CD4-positive, alpha-beta T cell treated with Interleukin-10 for 1 hour (primary cell): ENCODE data around the gene ARHGAP21.
A peak's percentile ranks its signal among the peaks of the same experiment; 100 is the strongest.
"Not testable (repeated sequence)": the region's sequence is repeated elsewhere in the genome, so short reads cannot be mapped to it uniquely, and the experiment has no call there.

Experiments used
- DNase-seq: peaks from one replicate; pipeline ENCODE4 v3.0.0-alpha.2; 2020

ARHGAP21 gene

GRCh38 chr10:24680647-24681524 lies 42.8 kb downstream of the ARHGAP21 start:
- DNase-seq: no peak

GRCh38 chr10:24678757-24679156 lies 44.9 kb downstream of the ARHGAP21 start:
- DNase-seq: no peak

GRCh38 chr10:24674892-24675632 lies 48.6 kb downstream of the ARHGAP21 start:
- DNase-seq: no peak

DNA sequence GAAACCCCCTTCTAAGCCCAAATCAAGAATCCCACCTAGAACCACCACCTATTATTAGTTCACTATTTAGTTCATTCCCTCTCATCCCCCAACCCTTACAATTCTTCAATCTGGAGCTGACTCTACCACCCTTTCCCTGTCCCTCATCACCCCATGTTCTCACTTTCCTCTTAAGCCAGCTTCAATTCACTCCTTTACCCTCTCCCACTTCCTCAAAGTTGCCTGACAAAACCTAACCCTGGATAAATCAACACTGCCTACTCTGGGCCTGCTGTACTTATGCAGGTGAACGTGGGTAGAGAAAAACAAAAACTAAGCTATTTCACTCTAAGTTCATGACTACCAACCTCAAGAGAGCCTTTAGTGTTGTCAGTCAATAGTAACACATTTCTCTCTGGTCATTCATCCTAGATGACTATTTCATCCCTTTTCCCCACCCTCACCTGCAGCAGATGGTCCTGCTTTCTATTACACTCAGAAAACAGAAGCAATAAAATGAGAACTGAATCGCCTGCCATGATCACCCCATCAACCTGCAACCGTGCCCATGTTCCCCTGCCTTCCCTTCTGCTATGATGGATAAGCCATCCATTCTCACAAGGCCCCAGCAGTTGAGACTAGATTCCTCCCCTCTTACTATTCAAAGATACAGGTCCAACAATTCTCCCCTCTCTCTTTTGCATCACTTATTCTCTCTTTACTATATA lies 52.6 kb downstream of the ARHGAP21 start:
- DNase-seq: no peak

DNA sequence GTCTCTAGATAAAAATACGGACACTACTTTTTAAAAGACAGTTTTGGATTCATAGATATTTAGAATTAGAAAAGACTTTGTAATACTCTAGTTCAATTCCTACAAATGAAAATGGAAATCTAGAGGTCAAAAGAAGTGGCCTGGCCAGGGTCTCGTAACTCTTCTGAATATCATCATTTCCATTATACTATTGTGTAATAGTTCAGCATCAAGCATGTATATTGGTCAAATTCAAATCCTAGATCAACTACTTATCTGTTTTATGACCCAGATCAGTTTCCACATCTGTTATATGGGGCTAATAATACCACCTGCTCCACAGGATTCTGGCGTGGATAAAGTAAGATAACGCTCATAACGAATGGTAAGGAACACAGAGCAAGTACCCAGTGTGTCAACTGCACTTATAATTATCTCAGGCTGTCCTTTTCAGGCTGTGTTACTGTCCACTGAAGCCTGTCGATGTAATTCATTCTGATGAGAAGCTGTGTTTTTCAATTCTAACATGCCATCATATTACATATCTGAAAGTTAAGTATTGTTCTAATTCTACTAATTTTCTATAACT lies 54.3 kb downstream of the ARHGAP21 start:
- DNase-seq: no peak

DNA sequence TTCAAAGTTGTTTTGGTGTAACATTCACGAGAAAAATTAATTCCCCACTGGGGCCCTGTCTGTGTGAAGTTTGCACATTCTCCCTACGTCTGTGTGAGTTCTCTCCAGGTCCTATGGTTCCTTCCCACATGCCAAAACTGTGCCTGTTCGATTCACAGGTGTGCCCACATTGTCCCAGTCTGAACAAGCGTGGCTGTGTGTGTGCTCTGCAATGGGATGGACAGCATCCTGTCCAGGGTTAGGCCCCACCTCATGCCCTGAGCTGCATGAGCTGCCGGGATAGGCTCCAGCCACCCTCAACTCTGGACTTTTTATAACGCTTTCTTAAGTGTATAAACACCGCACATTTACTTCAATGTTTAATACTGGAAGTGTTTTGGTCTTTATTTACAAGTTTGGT lies 55.4 kb downstream of the ARHGAP21 start:
- no peak for DNase-seq

- DNase-seq: no peak
Measured at GRCh38 chr10:24664991-24665390, 58.7 kb downstream of the ARHGAP21 start.

- DNase-seq: no peak
Measured at GRCh38 chr10:24661376-24661775, 62.3 kb downstream of the ARHGAP21 start.

- not testable (repeated sequence) for DNase-seq
Measured at GRCh38 chr10:24658319-24658718, 65.4 kb downstream of the ARHGAP21 start.

- DNase-seq: not testable (repeated sequence)
Measured at GRCh38 chr10:24656326-24656725, 67.4 kb downstream of the ARHGAP21 start.

DNA sequence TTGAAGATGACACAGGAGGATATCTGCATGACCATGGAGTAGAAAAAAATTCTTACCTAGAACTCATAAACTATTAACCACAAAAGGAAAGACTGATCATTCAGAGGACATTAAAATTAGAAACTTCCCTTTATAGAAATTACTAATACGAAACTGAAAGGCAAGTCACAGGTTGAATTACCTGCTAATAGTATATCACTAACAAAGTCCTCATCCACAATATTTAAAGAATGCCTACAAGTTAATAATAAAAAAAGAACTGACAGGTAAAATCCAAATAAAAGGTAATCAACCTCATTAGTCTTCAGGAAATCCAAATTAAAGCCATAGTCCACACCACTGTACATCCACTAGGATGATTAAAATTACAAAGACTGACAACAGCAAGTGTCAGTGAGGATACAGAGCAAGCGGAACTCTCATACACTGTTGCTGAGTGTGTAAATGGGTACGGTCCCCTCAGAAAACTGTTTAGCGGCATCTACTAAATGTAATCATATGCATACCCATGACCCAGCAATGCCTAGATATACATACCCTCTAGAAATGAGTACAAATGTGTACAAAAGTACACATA lies 71.2 kb downstream of the ARHGAP21 start:
- DNase-seq: no peak

DNA sequence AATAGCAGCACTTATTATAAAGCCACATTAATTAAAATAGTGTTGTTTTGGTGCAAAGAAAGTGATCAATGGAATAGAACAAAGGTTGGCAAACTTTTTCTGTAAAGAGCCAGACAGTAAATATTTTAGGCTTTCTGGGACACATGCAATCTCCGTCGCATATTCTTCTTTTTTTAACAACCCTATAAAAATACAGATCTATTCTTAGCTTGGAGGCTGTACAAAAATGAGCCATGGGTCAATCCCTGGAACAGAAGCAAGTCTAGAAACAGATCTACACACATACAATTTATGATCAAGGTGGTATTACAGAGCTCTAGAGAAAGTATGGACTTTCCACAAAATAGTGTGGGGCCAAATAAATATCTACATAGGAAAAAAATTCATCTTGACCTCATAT lies 71.8 kb downstream of the ARHGAP21 start:
- DNase-seq: no peak

- DNase-seq: no peak
Measured at GRCh38 chr10:24650669-24651391, 72.9 kb downstream of the ARHGAP21 start.

DNA sequence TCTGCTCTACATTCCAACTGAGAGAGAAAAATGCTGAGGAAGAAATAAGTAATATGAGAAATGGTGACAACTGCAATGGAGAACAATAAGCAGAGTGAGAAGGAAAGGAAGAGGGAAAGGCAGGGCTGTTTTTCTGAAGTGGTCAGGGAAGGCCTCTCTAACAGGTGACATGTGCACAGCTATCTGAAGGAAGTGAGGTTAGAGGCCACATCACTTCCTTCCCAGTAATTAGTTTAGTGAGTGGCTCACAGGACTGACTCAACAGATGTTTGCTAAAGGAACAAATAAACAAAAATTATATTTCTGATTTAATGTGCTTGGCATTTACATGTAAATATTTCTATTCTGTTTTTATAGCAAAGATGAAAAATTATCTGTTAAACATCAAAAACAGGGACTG lies 77.9 kb downstream of the ARHGAP21 start:
- peak; percentile 13 for DNase-seq

GRCh38 chr10:24645022-24645421 lies 78.7 kb downstream of the ARHGAP21 start:
- no peak for DNase-seq

- DNase-seq: no peak
Measured at GRCh38 chr10:24643679-24644209, 79.9 kb downstream of the ARHGAP21 start.

DNA sequence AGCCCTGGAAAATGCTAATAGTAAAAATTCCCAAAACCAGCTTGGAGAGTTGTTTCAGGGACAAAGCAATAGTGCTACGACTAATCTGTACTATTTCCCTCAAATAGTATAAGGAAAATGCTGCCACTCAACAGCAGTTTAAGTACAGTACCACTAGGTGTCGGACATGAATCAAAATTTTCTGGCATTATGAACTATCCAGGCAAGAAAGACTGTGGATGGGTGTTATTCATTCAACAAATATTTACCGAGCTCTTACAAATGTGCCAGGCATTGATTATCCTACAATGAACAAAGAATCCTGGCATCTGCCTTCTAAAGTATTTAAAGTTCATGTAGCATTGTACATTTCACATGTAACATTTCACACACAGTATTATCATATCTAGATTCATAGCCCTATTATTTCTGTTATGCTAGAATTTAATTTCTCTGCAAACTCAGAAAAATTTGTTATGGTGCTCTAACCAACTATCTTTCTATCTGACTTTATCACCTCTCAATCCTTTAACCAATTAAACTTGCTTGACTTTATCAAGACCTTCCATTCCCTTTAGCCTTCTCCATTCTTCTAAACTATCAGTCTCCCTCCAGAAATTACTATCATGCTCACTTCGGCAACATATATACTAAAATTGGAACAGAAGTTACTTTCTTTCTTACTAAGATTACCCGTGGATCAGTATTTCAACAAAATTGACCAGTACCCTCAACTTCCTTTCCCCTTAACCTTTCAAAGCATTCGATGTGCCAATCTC lies 80.6 kb downstream of the ARHGAP21 start:
- peak; percentile 69 for DNase-seq

DNA sequence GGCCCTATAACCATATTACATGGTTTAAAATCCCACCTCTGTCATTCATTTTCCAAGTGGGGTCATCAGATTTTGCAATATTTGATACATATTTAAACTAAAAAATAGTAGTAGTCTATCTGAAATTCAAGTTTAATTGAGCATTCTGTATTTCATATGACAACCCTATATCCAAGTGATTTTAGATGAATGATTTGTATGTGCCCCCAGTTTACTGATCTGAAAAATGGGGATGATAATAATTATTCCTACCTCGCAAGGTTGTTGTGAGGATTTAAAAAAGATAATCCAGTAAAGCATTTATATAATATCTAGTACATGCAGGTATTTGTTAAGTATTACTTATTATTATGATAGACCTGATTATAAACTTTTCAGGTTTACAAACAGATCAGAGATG lies 84.6 kb downstream of the ARHGAP21 start:
- no peak for DNase-seq

DNA sequence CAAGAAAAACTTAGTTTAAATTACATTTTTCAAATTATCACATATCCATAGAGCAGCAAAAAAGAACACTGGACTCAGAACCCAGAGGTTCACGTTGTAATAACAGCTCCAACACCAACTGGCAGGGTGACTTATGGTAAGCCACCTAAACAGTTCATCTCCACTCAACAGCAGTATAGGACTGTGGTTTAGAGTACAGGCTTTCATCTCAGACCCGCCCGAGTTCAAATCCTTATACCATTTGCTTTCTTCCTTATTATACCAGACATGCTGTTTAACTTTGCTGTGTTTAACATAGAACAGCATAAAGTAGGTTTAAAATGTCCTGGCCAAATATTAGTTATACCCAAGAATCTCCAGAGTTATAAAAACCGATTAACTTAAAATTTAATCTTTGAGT lies 97.9 kb downstream of the ARHGAP21 start:
- DNase-seq: no peak

DNA sequence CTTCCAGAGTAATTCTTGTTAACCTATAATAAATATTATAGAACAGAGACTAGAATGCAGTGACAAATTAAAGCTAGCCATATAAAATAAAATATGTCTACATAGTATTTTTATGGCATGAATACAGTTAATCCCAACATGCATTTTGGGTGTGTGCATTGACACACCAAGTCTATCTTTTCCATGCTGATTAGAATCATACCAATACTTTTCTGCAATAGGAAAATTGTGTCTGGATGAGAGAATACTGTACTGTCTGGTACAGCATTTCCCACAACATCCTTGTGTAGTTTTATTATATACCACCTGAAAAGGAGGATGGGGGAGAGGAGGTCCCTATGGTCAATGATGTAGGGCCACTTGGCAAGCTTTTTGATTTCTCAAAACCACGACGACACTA lies 100.3 kb downstream of the ARHGAP21 start:
- no peak for DNase-seq

DNA sequence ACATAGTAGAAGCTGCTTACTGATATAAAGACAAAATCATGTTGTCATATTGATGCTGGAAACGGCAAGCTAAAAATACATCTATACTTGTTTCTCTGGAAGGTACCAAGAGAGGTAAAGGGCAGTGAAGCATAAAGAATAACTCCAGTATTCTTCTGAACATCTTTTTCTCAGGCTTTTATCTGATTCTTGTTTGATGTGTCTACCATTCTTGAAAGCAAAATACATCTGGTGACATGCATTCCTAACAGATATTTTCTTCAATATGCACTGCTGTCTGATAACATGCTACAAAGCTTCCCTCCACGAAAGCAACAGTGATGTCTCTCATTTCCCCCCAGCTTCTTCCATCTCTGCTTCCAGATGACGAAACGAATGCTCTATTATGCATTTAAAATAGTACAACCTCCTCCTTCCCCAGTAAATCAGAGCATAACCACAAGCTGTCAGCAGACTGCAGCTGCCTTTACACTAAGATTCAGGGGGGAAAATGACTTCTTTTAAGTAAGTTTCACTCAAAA lies 100.8 kb downstream of the ARHGAP21 start:
- peak; percentile 31 for DNase-seq
